ENCODE data around the gene CNN1.

Gene CNN1

DNA sequence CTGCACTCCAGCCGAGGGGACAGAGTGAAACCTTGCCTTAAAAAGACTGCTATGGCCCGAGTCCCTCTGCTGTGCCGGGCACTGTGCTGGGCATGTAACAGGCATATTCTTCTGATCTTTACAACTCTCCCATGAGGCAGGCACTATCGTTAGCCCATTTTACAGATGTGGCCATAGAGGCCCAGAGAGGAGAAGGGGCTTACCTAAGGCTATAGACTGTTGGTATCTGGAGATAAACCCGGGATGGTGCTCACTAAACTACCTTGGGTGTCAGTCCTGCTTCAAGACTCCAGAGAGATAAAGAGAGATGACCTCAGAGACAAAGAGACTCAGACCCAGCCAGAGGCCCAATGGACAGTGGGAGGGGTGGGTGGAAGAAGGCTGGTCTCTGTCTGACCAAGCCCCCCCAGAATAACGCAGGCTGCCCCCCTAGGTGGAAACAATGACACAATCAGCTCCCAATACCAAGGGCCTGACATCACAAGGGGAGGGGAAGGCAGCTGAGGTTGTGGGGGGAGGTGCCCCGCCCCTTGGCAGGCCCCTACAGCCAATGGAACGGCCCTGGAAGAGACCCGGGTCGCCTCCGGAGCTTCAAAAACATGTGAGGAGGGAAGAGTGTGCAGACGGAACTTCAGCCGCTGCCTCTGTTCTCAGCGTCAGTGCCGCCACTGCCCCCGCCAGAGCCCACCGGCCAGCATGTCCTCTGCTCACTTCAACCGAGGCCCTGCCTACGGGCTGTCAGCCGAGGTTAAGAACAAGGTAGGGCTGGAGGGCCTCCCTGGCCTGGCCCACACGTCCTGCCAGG lies at the start of gene CNN1:
TSS of gene CNN1 (plus strand) at position 620 of the 805 bp plus-strand sequence. CDS start at position 697, 77 bp downstream.
- no peak for DNase-seq

DNA sequence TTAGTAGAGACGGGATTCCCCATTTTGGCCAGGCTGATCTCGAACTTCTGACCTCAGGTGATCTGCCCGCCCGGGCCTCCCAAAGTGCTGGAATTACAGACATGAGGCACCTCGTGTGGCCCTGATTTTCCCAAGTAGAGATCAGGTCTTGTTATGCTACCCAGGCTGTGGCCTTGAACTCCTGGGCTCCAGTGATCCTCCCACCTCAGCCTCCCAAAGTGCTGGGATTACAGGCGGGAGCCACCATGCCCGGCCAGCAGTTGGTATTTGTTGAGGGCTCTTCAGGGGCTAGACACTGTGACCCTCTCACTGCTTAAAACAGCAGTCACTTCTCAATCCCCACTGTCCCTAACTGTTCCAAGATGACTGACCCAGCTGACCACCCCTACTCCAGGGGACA lies 49.3 kb upstream of the CNN1 start:
- no peak for DNase-seq

DNA sequence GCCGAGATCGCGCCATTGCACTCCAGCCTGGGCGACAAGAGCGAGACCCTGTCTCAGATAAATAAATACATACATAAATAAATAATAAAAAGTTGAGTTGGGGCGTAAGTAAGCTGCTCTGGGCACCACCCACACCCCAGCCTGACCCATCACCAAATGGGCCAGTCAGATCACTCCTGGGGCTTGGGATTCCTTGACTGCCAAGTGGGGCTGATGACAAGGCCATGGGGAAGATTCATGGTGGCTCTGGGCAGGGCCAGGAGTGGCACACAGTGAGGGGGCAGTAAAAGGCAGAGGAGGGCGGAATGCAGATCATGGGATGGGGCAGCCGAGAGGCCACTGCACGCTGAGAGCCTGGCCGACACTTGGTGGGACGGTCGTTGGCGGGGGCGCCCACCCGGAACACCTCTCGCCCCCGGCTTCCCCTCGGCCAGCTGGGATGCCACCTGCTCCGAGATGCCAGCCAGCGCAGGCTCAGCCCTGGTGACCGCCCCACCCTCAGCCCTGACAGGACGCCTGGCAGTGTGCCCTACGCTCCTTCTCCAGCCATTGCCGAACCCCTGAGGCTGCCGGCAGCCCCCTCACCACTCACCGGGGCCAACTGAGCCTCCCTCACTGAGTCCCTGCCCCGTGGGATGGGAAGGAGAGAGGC lies 43.9 kb upstream of the CNN1 start:
- DNase-seq, result no peak

DNA sequence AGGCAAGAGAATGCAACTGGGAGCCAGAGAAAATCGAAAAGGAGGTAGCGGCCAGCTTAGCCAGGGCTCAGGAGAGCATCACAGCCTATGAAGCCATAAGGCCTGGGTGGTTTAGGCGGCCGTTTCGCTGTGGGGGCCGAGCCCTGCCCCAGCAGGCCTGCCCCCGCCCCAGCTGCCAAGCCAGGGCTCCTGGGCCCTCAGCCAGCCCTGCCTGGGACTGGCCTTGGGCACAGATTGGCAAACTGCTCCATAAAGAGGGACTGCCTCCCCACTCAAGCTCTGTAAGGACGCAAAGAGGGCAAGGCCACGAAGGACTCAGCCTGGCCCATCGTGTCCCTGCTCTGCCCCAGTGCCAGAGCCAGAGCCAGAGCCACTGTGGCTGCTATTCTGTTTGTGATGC lies 43.2 kb upstream of the CNN1 start:
- DNase-seq, result no peak

DNA sequence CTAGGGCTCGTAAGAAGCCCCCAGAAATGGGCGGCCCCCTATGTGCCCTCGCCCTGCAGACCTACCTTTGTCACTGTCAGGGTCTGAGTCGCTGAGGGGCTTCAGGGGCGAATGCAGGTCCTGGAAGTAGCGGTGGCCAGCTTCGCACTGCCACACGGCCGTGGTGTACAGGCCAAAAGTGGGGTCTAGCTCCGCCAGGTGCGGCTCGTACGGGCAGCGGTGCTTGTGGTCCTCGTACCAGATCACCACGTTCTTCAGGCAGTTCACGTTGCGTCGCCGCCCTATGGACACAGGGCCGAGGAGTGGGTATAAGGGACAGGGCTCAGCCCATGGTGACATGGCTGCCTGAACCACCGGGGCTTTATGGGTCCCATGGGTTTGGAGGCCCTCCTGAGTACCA lies 42.8 kb upstream of the CNN1 start:
- no peak for DNase-seq

DNA sequence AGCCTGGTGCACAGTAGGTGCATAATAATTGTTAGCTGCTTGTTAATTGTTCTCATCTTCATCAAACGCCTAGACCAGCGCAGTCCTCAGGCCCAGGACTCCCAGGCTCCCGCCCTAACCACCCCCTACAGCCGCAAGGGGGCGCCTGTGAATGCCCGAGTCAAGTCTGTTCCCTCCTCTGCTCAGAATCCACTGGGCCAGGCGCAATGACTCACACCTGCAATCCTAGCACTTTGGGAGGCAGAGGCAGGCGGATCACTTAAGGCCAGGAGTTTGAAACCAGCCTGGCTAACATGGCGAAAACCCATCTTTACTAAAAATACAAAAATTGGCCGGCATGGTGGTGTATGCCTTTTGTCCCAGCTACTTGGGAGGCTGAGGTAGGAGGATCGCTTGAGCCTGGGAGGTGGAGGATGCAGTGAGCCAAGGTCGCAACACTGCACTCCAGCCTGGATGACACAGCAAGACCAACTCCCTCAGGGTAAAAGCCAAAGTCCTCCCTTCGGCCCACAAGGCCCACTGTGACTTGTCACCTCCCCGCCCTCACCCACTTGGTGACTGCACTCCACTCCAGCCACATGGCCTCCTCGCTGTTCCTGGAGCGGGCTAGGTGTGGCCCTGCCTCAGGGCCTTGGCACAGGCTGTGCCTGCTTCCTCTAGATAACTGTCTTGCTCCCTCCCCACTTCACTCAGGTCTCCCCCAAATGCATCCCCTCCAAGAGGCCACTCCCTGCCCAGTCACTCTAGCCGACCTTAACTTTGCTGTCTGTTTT lies 42.1 kb upstream of the CNN1 start:
- peak; percentile 56 to 67 for DNase-seq

DNA sequence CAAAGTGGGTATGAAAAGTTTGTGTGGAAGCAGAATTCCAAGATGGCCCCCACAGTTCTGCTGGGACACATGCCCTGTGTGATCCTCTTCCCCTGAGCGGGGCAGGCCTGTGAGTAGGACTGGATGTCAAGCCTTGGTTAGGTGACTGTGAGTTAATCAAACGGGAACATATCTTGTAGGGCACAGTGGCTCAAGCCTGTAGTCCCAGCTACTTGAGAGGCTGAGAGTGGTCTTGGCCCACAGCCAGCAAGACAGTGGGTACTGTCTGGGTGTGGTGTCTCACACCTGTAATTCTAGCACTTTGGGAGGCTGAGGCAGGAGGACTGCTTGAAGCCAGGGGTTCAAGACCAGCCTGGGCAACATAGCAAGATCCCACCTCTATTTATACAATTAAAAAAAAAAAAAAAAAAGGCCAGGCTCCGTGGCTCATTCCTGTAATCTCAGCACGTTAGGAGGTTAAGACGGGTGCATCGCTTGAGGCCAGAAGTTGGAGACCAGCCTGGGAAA lies 39.4 kb upstream of the CNN1 start:
- DNase-seq, result no peak

DNA sequence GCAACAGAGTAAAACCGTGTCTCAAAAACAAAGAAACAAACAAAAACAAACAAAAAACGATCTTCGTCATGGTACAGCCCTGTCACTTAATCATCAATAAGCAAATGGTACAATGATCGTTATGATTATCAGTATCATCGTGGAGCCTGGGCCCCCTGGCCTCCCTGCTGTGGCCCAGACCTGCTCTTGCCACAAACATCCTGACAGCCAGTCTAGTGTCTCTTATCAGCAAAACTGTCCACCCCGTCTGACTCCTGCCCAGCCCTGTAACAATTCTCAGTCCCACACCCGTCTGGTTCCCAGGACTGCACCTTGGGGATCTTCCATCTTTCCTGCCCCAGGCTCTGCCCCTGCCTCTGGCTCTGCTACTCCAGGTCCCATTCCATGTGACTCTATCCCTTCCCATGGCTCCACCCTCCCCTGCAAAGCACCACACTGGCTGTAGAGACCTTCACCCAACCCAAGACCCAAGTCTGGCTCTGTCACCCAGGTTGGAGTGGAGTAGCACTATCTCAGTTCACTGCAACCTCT lies 38.7 kb upstream of the CNN1 start:
- no peak for DNase-seq

DNA sequence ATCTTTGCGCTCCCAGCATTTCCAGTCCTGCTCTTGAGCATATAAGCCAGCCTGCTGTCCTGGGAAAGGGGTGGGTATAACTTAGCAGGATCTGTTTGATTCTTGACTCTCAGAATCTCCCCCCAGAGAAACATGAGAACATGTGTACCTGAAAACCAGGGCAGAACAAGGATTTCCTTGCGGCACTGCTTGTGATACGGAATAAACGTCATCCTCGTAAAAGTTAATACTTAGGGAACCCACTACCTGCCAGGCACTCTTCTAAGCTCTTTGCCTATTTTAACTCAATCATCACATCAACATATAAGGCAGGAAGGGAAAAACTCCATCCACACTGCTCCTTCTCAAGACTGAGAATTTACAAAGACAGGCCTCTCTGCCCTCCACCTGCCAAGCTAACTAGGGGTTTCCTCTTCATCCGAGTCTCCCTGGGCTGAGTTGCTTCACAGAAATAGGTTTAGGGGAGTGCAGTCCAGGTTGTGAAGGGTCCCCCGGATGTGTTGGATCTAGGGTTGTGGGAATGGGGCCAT lies 34.1 kb upstream of the CNN1 start:
- DNase-seq, result no peak

DNA sequence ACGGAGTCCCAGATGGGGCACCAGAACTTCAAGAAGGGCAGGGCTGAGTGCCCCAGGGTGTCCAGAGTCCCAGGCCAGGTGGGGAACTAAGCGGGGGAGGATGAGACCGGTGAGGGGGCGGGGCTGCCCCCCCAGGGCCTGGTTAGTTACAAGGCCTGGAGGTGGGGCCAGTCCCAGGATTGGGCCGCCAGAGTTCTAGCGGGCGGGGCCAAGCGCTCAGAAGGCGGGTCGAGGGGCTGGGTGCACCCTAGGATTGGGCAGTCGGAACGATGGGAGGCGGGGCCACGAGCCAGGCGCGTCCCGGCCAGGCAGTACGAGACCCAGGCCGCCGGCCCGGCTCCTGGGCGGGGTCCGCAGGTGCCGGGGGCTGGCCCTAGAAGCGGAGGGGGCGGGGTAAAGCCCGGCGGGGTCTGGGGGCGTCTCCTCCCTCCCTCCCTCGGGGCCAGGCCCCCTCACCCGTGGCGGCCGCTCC lies 33.6 kb upstream of the CNN1 start:
- DNase-seq, result peak; percentile 96

DNA sequence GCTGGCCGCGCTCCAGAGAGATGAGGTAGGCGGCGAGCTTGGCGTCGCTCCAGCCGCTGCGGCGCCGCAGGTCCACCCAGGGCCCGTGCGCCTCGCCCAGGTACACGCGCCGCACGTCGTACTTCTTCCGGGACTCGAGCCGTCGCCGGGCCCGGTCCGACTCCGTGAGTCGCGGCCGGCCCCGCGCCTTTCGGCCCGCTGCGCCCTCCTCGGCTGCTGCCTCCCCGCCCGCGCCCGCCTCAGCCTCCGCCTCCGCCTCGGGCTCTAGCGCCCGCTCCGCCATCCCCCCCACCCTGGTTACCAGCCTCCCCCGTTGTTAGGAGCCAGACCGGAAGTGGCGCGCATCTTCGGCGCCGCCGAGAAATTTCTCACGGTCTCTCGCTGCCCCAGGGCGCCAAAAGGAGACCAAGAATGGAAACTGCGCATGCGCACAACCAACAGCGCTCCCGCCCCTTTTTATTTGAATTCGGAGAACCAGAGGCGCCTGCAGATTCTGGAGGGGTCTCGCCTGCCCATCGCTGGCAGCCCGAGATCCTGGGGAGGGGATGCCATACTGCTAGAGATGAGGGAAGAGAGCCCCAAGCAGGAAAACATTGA lies 33.0 kb upstream of the CNN1 start, which contains the start of gene ZNF653:
TSS of gene ZNF653 (minus strand) at position 336 of the 597 bp plus-strand sequence. CDS start at position 283, 53 bp downstream.
- DNase-seq, result peak; percentile 94 to 95

DNA sequence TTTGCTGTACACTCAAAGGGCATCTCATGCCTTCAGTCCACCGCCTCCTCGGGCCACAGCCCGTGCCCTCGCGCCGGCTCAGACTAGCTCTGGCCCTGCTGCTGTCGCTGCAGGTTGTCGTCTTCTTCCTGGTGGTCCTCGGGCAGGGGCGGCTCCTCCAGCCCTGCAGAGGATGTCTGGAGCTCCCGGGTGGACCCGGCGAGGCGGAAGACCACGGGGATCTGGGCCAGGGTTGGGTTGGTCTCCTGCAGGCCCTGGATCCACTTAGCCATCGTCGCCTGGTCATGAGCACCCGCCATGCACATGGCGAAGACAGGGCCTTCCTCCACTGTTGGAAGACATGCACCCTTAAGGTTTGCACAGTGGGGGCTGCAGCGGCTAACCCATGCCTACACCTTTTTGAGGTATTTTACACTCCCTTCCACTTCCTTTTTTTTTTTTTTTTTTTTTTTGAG lies 32.5 kb upstream of the CNN1 start:
- no peak for DNase-seq

DNA sequence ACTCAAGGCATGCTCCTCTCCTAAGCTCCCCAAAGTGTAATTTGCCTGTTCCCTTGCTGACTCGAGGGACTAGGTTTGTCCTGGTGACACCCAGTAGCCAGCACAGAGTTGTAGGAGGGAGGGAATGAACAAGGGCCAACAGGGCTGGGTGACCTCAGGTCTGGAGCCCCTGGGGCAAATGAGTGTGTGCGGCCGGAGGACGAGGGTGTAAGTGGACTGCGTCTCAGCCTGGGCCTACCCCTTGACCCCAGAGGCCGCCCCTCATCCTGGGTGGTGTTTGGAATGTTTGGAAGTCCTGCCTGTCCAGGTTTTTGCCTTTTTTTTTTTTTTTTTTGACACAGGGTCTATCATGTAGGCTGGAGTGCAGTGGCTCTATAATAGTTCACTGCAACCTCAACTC lies 31.7 kb upstream of the CNN1 start:
- DNase-seq, result no peak

DNA sequence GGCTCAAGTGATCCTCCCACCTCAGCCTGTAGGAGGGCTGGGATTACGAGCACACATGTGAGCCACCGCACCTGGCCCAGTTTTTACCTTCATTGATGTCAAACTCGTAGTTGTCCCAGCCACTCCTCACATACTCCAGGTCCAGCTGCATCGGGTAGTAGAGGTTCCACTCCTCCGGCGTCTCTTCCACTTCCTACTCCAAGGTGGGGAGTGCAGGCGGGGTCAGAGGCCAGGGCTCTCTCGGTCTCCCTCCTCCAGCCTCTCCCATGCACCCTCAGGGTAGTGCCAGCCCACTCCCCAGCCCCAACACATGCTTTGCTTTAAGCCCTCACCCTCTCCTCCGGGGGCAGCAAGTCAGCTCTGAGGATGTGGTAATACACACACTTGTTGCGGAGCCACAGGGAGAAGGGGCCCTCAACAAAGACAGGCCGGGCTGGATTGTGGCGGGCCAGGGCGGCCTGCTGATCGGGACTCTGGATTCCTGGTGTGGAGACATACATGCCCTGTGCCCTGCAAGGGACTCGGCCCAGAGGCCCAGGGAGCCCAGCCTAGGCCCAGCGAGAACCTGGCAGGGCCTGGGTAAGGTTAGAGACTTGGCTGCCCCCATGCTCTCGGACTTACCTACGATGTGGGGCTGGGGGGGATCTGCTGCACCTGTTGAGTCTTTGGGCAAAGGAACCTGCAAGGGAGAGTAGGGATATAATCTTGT lies 31.1 kb upstream of the CNN1 start:
- no peak for DNase-seq

DNA sequence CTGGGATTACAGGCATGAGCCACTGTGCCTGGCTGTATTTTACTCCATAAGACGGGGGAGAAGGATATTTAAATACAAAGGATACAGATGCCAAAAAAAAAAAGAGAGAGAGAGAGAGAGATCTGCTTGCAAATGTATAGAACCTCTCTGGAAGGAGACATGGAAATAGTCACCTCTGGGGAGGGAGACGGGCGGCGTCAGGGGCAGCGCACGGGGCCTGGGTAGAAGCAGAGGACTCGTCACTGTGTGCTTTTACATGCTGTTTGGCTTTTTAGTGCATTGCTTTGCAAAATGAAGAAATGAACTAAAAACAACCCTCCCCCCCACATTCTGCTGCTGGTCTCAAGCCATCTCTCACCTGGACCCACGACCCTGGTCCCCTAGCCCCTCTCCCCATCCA lies 28.2 kb upstream of the CNN1 start:
- no peak for DNase-seq

DNA sequence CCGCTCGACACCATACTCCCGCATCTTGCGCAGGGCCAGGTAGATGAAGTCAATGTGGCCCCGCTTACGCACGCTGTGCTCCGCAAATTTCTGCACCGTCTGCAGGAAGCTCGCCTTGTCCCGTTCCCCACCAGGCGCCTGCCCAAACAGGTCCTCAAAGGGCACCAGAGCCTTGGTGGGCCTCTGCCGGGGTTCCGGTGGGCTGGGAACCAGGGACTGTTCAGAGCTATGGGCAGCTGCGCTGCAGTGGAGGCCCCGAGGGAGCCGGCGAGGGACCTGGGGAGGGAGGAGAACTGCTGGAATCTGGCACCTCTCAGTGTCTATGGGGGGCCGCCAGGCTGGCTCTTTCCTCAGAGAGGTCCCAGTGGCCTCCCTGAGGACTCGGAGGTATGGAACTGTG lies 24.7 kb upstream of the CNN1 start:
- no peak for DNase-seq

DNA sequence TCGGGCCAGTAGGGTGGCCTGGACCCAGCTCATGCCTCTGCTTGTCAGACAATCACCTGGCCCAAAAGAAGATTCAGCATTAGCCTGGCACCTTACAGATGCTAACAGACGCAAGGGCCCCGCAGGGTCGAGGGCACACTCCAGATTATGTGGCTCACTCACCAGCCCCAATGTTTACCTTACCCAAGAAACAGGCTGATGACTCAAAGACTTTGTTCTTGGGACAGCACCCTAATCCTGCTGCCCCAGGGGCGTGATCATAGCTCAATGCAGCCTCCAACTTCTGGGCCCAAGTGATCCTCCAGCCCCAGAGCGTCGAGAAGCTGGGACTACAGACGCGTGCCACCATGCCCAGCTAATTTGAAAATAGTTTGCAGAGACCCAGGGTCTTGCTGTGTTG lies 19.5 kb upstream of the CNN1 start:
- no peak for DNase-seq

DNA sequence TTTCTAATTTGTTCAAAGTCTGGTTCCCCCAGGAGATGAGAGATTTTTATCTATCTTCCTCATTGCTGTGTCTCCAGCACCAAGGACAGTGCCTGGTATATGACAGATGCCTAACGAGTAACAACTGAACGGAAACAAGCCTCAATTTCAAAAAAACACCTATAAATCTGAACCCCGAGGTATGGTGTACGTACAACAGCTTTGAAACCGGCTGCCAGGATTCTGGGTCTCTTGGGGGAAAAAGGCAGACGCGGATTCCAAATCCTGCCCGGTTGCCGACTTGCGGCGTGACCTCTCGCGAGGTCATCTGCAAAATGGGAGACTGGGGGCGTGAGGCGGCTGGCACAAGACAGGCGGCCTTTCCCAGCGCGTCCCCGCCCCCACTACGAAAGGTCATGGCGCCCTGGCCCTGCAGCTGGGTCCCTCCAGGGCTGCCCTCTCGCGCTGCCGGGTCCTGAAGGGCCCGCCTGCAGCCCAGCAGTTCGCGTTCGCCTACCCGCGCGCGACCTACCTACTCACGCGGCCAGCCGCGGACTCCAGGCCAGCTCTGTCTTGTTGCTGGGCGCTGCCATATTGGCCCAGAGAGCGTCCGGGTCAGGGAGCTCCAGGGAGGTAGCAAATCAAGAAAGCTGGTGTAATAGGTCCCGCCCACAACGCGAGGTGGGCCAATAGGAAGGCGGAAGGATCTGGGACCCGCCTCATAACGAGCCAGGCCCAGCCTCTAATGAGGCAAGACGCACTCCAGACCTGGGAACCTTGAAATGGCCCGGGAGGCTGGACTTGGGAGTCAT lies 9.9 kb upstream of the CNN1 start, which contains the start of gene ECSIT:
TSS of gene ECSIT (minus strand) at position 584 of the 791 bp plus-strand sequence. CDS start 9,964 bp downstream, outside the sequence.
- peak; percentile 90 to 91 for DNase-seq

DNA sequence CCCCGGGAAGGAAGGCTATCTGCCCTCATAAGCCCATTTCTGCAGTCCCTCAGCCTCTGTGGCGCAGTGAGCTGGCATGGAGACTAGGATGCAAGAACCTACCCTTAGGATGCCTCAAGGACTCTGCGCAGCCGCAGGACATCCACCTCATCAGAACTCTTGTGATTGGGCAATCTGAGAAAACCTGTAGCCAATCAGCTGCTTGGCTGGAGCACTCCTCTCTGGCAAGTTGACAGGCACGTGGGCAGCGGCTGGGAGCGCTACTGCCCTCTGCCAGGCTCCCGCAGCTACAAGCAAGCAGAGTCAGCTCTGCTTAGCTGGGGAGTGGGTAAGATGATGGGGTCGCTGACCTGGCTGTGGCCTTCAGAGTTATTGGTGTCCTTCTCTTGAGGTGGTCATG lies 8.2 kb upstream of the CNN1 start:
- peak in 1 of 2 donors; percentile 12 for DNase-seq

DNA sequence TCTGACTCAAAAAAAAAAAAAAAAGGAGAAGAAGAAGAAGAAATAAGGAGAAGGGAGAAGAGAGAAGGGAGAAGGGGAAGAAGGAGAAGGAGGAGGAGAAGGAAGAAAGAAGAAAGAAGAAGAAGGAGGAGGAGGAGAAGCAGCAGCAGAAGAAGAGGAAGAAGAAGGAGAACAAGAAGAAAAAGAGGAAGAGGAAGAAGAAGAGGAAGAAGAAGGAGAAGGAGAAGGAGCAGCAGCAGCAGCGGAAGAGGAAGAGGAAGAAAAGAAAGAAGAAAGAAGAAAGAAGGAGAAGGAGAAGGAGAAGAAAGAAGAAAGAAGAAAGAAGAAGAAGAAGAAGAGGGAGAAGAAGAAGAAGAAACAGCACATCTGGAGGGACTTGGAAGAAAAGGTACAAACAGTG lies 4.1 kb upstream of the CNN1 start:
- DNase-seq, result no peak

DNA sequence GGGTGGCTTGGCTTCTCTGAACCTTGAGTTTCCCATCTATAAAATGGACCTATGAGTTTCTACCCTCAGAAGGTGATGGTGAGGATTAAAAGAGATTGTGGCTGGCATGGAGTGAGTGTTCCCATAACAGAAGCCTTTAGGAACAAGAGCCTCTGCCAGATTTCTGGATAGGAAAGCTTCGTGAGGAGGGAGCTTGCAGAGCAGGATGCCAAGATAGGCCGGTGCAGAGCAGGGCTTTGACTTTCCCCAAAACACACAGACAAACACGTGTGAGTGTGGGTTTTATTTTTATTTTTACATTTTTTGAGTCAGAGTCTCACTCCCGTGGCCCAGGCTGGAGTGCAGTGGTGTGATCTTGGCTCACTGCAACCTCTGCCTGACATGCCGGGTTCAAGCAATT lies 3.7 kb upstream of the CNN1 start:
- DNase-seq, result no peak

Data from activated CD4-positive, alpha-beta T cell treated with anti-CD3 and anti-CD28 coated beads for 4 hours (primary cell).